Activated CD4-positive, alpha-beta T cell treated with anti-CD3 and anti-CD28 coated beads, Interleukin-2, amount 50 U/mL, for 1 hour (primary cell): ENCODE results near the gene NXN.
"Not testable (repeated sequence)": the region's sequence is repeated elsewhere in the genome, so short reads cannot be mapped to it uniquely, and the experiment has no call there.

Source experiments
- DNase-seq: peaks from one replicate; pipeline ENCODE4 v3.0.0-alpha.2; 2020

NXN gene

GRCh38 chr17:951325-952132 lies 28.0 kb downstream of the NXN start:
- no peak for DNase-seq

DNA sequence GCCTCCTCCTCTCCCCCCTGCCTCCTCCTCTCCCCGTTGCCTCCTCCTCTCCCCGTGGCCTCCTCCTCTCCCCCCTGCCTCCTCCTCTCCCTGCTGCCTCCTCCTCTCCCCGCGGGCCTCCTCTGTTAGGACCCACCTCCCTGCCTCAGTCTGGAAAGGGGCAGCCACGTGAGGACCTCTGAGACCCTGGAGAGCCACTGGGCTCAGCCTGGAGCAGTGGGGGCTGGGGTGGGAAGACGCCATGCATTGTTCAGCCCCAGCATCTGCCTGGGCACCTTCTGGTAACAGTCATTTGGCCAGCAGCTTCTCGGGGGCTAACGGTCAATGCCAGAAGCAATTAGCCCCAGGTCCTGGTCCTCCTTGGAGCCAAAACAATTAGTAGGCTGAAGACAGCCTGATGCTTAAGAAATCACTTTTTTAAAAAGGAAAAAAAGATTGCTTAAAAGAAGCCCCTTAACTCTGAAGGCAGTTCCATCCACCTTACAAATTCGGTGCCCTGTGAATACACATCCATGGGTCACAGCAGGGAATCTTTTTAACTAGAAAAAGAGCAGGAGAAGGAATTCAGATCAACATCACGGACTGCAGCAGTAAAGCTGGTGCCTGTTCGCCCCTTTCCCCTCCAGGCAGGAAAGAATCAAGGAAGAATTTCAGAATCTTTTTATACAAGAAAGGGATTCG lies 29.8 kb downstream of the NXN start:
- no peak for DNase-seq

- no peak for DNase-seq
Observed at GRCh38 chr17:948284-948852, 31.2 kb downstream of the NXN start.

GRCh38 chr17:946510-947236 lies 32.9 kb downstream of the NXN start:
- DNase-seq = no peak

DNA sequence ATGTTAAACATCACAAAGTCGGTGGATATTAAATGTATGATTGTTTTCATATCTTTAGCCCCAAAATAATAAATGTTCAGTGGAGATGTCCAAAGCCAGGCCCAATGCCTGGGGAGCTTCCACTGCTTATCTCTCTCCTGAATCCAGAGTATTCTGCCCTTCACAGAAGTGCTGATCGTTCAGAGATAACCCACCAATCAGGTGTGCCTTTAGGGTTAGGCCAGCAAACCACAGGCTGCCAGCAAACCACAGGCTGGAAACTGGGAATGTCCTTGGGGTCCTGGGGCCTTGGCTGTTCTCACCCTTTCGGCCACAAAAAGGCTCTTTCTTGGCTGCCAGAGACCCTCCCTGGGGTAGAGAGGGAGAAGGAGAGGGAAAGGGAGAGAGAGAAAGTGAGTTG lies 33.9 kb downstream of the NXN start:
- DNase-seq = no peak

GRCh38 chr17:944266-944826 lies 35.2 kb downstream of the NXN start:
- DNase-seq = no peak

DNA sequence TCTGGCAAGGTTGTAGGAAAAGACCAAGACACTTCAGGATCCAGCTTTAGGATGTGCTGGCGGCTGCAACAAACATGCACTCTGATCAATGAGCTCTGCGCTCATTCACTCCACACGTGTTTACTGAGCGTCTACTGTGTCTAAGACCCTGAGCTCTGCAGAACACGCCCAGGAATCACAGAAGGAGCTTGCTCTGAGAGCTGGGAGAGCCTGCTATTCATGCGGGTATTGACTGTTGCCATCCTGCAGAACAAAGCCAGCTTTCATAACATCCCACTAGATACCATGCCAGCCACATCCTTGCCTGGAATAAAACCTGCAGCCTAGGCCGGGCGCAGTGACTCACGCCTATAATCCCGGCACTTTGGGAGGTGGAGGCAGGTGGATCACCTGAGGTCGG lies 44.1 kb downstream of the NXN start:
- DNase-seq = no peak

DNA sequence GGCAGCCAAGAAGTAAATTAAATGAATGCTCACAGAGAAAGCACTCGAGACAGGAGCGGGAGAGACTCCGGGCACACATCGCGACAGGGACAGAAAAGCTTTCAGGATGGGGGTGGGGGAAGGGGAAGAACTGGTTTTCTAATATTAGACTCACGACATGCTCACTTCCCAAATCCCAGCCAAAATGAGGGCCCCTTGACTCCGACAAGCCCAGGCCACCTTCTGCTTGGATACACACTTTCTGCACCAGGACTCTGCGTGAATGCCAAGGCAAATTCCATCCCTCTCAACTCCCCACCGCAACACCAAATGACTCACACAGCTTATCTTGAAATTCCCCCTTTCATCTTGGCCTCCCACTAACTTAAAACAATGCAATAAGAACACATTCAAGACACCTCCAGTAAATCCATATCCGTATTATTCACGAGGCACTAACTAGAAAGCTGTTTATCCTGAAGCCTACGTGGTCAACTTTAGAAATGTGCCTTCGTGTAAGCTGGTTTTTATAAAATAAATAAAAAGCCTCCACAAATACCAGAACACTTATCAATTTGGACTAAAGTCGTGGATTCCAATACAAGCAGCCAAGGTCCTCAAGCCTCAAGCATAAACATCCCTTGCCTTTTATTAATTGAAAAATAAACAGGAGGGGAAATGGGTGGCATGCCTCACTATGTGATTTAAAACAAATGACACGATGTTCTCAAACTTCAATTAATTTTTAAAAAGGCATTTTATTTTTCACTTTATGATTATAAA lies 46.1 kb downstream of the NXN start:
- no peak for DNase-seq

DNA sequence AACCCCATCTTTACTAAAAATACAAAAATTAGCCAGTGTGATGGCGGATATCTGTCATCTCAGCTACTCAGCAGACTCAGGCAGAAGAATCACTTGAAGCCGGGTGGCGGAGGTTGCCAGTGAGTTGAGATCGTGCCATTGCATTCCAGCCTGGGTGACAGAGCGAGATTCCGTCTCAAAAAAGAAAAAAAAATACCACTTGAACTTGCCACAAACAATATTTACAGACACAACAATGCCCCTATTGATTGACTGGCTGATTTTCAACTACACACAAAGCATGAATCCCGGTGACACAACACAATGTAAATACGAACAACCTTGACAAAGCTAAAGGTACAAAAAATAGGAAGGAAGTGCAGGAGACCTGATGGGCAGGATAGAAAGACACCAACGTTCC lies 49.3 kb downstream of the NXN start:
- no peak for DNase-seq

- DNase-seq = no peak
Observed at GRCh38 chr17:929586-929985, 50.0 kb downstream of the NXN start.

DNA sequence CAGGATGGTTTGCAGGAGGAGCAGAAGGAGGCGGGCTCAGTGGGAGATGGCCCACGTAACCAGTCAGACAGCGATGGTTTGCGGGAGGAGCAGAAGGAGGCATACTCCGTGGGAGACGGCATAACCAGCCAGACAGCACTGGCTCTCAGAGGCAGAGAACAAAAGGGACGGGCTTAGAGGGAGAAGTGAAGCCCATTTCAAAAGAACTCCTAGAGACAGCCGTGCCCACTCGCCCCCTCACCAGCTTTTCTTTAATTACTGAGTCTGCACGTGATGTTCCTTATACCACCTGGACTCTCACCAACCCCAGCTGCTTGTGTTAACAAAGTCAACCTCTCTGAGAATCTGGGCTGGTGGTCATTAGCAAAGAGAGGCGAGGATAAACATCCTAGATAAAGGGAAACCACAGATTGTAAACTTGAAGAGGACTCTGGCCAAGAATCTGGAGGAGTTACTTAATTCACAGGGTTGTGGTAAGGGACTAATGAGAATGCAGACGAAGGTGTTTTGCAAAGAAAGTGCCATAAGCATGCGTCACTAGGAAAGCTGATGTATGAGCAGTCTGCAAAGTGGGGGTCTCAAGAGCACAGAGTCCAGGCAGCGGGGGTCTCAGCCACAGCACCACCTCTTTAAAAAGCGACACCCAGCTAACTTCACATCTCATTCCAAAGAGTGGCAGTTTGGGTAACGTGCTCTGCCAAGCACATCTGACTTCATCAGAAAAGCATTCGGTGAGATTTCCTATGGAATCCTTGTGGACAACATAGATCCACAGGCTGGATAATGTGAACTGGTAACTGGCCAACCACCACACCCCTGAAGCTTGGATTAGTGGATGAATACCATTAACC lies 51.7 kb downstream of the NXN start:
- DNase-seq = no peak

- DNase-seq = no peak
Observed at GRCh38 chr17:925817-926216, 53.8 kb downstream of the NXN start.

- DNase-seq = no peak
Observed at GRCh38 chr17:924711-925475, 54.7 kb downstream of the NXN start.

GRCh38 chr17:924306-924705 lies 55.3 kb downstream of the NXN start:
- not testable (repeated sequence) for DNase-seq

- no peak for DNase-seq
Observed at GRCh38 chr17:923633-924032, 55.9 kb downstream of the NXN start.

DNA sequence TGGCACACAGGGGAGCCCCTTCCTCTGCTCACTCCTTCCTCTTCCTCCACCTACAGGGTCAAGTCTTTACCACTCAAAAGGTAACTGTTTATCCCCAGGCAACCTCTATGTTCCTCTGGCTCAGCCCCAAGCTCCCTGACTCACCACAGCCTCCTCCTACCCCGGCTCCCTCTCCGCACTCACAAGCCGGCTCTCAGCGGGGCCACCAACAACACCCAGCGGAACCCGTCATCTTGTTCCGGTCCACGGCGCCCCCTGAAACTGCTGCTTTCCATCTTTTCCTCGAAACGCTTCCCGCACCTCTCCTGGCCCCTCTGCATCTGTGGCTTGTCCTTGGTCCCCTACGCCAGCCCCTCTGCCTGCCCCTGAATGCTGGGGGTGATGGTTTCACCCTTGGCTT lies 58.4 kb downstream of the NXN start:
- no peak for DNase-seq

DNA sequence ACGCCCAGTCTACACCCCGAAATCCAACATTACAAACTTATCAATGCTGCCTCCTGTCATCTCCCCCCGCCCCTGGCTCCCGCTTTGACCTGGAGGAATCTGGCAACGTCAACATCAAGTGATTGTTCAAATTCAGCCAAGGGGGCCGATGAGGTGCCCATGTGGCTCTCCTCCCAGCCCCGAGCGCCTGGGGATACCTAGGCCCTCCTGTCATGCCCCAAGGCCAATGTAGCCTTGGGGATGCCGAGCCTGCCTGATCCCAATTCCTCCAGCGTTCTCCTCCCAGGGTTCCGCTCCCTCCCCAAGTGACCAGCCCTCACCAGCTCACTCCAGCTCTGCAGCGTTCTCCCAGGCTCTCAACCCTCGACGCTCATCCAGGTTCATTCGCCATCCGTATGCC lies 59.4 kb downstream of the NXN start:
- no peak for DNase-seq

- DNase-seq = no peak
Observed at GRCh38 chr17:917941-918740, 61.4 kb downstream of the NXN start.

DNA sequence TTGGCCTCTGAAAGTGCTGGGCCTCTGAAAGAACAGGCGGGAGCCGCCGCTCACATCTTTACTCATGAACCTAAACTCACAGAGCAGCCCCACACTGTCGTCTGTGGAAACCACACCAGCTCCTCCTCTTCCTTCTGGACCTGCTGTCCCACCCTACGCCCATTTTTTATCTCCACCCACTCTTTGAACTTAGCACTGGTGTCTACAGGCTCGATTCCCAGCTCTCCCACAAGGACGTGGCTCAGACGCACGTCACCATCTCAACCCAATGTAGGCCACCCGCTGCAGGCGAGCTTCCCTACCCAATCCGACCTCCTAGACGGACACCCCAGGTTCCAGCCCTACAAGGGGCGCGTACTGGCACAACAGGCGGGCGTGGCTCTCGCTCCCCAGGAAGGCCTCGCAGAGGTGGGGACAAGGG lies 62.2 kb downstream of the NXN start:
- DNase-seq = no peak

- DNase-seq = no peak
Observed at GRCh38 chr17:916315-916714, 63.3 kb downstream of the NXN start.
